WTC11 (cell line): ENCODE results near the gene KRTAP22-2.

ENCODE experiments used
- ATF1 ChIP-seq: sonication (generic); formaldehyde crosslinking; IDR thresholded peaks from 2 replicates; pipeline ENCODE4 v1.8.1; 2023; ENCODE audit warnings: mild to moderate bottlenecking, moderate library complexity, missing genetic modification reagents
- NR3C1 ChIP-seq: sonication (generic); formaldehyde crosslinking; conservative IDR thresholded peaks from 2 replicates; pipeline ENCODE4 v1.8.1; 2023; ENCODE audit warnings: low read depth, mild to moderate bottlenecking, missing genetic modification reagents
- TF ChIP-seq, protein P1 (sequence below): fragments of 200-600 bp; IDR thresholded peaks from 2 replicates; pipeline ENCODE4 v1.8.0; 2022; ENCODE audit warnings: antibody characterized with exemption
- TF ChIP-seq, protein P2 (sequence below): sonication (generic); formaldehyde crosslinking; IDR thresholded peaks from 2 replicates; pipeline ENCODE4 v1.8.1; 2022; ENCODE audit warnings: low read depth, mild to moderate bottlenecking, moderate library complexity, missing genetic modification reagents, borderline replicate concordance
- TF ChIP-seq, protein P3 (sequence below): sonication (generic); formaldehyde crosslinking; IDR thresholded peaks from 2 replicates; pipeline ENCODE4 v1.8.1; 2022; ENCODE audit warnings: missing genetic modification reagents, borderline replicate concordance

DNA sequence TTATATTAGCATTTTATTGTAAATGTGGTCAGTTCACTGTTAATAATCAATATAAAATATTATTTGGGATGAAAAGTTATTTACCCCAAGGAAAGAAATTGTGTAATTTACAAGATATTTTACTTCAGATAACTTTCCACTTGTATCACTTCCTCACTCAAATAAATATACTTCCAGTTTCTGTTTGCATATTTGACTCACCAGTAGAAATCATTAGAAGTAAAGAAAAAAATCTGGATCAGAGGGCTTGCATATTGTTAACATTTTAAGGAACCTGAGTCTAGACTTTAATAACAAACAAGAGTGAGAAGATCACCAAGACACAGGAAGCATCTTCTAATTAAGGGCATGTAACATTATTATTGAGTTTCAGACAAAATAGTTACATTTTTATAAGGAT is 29.9 kb upstream of the KRTAP22-2 start:
- TF ChIP-seq ATF1 (no peak), NR3C1 (no peak)
- TF ChIP-seq, protein P1, sequence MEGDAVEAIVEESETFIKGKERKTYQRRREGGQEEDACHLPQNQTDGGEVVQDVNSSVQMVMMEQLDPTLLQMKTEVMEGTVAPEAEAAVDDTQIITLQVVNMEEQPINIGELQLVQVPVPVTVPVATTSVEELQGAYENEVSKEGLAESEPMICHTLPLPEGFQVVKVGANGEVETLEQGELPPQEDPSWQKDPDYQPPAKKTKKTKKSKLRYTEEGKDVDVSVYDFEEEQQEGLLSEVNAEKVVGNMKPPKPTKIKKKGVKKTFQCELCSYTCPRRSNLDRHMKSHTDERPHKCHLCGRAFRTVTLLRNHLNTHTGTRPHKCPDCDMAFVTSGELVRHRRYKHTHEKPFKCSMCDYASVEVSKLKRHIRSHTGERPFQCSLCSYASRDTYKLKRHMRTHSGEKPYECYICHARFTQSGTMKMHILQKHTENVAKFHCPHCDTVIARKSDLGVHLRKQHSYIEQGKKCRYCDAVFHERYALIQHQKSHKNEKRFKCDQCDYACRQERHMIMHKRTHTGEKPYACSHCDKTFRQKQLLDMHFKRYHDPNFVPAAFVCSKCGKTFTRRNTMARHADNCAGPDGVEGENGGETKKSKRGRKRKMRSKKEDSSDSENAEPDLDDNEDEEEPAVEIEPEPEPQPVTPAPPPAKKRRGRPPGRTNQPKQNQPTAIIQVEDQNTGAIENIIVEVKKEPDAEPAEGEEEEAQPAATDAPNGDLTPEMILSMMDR: no peak
- TF ChIP-seq, protein P2, sequence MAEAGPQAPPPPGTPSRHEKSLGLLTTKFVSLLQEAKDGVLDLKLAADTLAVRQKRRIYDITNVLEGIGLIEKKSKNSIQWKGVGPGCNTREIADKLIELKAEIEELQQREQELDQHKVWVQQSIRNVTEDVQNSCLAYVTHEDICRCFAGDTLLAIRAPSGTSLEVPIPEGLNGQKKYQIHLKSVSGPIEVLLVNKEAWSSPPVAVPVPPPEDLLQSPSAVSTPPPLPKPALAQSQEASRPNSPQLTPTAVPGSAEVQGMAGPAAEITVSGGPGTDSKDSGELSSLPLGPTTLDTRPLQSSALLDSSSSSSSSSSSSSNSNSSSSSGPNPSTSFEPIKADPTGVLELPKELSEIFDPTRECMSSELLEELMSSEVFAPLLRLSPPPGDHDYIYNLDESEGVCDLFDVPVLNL: no peak
- TF ChIP-seq, protein P3, sequence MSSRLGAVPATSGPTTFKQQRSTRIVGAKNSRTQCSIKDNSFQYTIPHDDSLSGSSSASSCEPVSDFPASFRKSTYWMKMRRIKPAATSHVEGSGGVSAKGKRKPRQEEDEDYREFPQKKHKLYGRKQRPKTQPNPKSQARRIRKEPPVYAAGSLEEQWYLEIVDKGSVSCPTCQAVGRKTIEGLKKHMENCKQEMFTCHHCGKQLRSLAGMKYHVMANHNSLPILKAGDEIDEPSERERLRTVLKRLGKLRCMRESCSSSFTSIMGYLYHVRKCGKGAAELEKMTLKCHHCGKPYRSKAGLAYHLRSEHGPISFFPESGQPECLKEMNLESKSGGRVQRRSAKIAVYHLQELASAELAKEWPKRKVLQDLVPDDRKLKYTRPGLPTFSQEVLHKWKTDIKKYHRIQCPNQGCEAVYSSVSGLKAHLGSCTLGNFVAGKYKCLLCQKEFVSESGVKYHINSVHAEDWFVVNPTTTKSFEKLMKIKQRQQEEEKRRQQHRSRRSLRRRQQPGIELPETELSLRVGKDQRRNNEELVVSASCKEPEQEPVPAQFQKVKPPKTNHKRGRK (CRISPR knock-in tag): no peak
